DND-41 (cell line): ENCODE measurements around the gene PMEPA1.

Source experiments
- EZH2 ChIP-seq: IDR thresholded peaks from 3 replicates; pipeline ENCODE4 v1.6.1; 2012; ENCODE audit warnings: borderline replicate concordance, low read depth, mild to moderate bottlenecking, moderate library complexity, low read length, inconsistent platforms; ENCODE audit not compliant: severe bottlenecking
- TF ChIP-seq, protein P1 (sequence below): IDR thresholded peaks from 2 replicates; pipeline ENCODE4 v1.5.1; 2012; ENCODE audit warnings: borderline replicate concordance, low read length, moderate library complexity, mild to moderate bottlenecking; ENCODE audit not compliant: poor library complexity, severe bottlenecking; ENCODE audit errors: extremely low read depth

DNA sequence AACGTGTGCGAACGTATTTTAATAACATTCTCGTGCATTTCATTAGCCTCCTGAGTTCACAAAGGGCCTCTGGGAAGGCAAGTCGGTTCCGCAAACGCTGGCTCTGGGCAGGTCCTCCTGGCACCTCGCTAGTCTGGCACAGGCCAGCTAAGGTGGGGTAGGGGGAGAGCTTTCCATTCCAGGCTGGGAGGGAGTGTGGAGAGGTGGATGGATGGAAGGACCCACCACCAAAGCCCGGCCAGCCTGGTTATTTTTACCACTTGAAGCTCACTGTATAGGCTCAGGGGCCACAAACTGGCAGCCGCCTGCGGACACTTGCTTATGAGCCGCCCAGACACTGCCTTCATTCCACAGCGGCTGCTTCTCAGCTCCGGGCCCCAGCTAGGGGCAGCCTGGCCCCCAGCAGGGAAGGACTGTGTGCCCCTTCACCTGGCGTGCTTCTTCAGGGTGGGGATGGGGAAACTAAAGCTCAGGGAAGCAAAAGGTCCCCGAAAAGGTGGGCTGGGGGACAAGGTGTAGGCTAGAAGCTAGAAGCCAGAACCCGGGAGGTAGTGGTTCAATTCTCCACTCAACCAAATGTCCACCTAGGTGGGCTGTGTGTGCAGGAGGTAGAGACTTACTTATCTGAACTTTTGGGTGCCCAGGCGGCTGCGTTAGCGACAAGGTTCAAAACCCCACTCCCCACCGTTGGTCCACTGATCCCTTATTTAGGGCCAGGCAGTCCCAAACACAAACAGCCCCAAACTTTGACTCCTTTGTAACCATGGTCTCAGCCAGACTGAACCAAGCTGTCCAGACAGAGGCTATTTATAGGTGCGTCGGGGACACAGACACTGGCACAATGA lies 1.7 kb downstream of the PMEPA1 start:
- TF ChIP-seq, protein P1, sequence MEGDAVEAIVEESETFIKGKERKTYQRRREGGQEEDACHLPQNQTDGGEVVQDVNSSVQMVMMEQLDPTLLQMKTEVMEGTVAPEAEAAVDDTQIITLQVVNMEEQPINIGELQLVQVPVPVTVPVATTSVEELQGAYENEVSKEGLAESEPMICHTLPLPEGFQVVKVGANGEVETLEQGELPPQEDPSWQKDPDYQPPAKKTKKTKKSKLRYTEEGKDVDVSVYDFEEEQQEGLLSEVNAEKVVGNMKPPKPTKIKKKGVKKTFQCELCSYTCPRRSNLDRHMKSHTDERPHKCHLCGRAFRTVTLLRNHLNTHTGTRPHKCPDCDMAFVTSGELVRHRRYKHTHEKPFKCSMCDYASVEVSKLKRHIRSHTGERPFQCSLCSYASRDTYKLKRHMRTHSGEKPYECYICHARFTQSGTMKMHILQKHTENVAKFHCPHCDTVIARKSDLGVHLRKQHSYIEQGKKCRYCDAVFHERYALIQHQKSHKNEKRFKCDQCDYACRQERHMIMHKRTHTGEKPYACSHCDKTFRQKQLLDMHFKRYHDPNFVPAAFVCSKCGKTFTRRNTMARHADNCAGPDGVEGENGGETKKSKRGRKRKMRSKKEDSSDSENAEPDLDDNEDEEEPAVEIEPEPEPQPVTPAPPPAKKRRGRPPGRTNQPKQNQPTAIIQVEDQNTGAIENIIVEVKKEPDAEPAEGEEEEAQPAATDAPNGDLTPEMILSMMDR = no peak
- no peak for TF ChIP-seq EZH2
